Stimulated activated naive B cell treated with anti-CD40 and anti-IgM and Interleukin-4, amounts not matched to agents 10 μg/mL and 1 μg/mL and 100 μg/mL, for 72 hours (primary cell): Measurements from ENCODE around the gene PLK5.

Experiments used
- ATAC-seq, 2 donors: fragments of 150-1000 bp; cut with Tn5 transposase; replicated peaks; 2 replicates each; pipeline ENCODE4 v1.10.0; 2021; ENCODE audit warnings: moderate library complexity in 1 of 2
- DNase-seq: peaks from one replicate; pipeline ENCODE4 v3.0.0; 2021
- H3K27ac Mint-ChIP-seq: one replicate; pipeline ENCODE4 v1.8.0; 2022; ENCODE audit warnings: mild to moderate bottlenecking, mixed read lengths
- H3K27me3 Mint-ChIP-seq, 2 donors: one replicate each; pipeline ENCODE4 v1.8.0; 2022; ENCODE audit warnings: mixed read lengths in 2 of 2
- H3K36me3 Mint-ChIP-seq, 2 donors: one replicate each; pipeline ENCODE4 v1.8.0; 2022; ENCODE audit warnings: mixed read lengths in 2 of 2, mild to moderate bottlenecking in 1 of 2
- H3K4me1 Mint-ChIP-seq, 2 donors: one replicate each; pipeline ENCODE4 v1.8.0; 2022; ENCODE audit warnings: mixed read lengths in 2 of 2, mild to moderate bottlenecking in 1 of 2
- H3K4me3 Mint-ChIP-seq, 2 donors: one replicate each; pipeline ENCODE4 v1.8.0; 2022; ENCODE audit warnings: mild to moderate bottlenecking in 2 of 2, mixed read lengths in 2 of 2, moderate library complexity in 1 of 2
- H3K9me3 Mint-ChIP-seq, 2 donors: one replicate each; pipeline ENCODE4 v1.8.0; 2022; ENCODE audit warnings: mixed read lengths in 2 of 2, mild to moderate bottlenecking in 1 of 2

PLK5 gene

DNA sequence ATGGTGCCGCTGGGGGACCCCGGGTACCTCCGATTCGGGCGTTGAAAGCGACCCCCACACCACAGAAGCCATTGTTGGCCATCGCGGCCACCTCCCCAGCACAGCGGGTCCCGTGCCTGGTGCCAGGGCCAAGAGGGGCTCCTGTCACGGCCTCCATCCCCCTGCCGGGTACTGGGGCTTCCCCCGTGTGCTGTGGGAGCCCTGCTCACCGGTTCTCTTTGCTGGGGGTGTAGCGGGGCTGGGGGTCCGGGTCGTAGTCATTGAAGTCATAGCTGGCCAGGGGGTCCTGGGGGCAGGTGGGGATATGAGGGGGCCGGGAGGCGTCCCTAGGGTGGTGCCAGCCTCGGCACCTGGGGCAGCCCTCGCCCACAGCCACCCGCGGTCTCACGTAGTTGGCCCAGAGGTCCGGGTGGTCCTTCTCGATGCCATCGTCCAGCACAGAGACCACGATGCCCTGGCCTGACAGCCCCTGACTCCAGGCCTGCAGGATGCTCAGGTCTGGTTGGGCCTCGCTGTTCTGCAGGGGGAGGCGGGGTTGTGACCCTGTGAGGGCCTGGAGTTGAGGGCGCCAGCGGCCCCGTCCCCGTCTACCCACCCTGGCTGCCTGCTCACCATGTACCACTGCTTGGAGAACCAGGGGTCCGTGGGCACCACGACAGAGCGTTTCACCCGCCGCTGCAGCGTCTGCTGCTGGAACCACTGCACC lies 36.1 kb upstream of the PLK5 start:
- no peak overlapping the region for H3K27ac Mint-ChIP-seq
- DNase-seq (no peak), ATAC-seq (no peak)
- H3K36me3 Mint-ChIP-seq: no peaks in the 10 kb centered on the region
- H3K4me1 Mint-ChIP-seq: peaks cover 9 to 14% of the 10 kb centered on the region in 2 donors
- no peaks in the 10 kb centered on the region for H3K9me3 Mint-ChIP-seq
- H3K4me3 Mint-ChIP-seq: no peak overlapping the region
- peaks cover 13 to 18% of the 10 kb centered on the region in 2 donors for H3K27me3 Mint-ChIP-seq

DNA sequence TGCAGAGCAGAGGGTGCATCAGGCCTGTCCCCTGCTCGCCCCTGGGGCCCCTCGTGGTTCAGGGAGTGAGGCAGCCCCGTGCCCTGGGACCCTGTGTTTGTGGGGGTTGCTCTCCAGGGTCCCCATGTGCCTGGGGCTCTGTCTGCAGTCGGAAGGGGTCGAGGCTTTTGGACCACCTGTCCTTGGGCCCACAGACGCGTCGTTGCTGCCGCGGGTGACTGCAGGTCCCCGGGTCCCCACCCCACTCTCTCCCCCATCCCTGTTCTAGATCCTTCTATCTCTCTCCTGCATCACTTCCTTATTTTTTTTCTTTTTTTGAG lies 35.6 kb upstream of the PLK5 start:
- Mint-ChIP-seq H3K36me3 (no peaks in the 10 kb centered on the region), H3K4me3 (no peak overlapping the region), H3K4me1 (peaks cover 9 to 14% of the 10 kb centered on the region in 2 donors), H3K27me3 (peaks cover 14 to 22% of the 10 kb centered on the region in 2 donors), H3K27ac (no peak overlapping the region), H3K9me3 (no peaks in the 10 kb centered on the region)
- DNase-seq (no peak), ATAC-seq (no peak)

DNA sequence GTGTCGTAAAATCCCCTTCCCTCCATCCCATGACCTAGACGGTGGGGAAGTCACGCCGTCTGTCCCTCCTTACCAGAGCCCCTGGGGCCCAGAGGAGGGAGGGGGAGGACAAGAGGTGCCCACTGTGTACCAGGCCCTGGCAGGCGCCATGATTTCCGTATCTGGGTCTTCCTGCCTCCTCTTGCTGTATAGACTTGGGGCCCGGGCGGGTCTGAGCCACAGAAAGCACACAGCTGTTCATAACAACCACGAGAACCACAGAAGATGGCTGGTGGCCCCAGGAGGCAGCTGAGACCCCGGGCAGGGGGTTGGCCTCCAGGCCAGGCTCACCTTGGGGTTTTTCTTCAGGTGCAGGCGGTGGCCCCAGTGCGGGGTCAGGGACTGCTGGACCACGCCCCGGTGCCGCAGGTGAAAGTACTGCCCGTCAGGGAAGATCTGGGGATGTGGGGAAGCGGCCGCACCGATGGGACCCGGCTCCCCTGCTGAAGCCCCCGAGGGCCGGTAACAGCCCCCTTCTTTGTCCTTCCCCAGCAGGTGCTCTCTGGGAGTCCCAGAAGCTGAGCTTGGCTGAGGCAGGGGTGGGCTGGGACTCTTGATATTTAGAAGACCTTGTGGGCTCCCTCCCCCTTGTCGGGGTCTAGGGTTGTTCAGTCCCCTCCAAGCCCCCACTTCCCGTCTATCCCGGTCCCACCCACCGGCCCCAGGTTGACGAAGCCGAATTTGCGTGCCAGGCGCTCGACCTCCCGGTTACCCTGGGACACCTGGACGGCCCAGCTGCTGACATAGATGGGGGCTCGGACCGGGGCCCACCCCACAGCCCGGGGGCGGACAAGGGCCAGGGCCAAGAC lies 34.2 kb upstream of the PLK5 start:
- Mint-ChIP-seq H3K27ac (no peak overlapping the region), H3K4me3 (peak overlapping the region; percentile 62 to 87), H3K36me3 (no peaks in the 10 kb centered on the region), H3K27me3 (peaks cover 14 to 22% of the 10 kb centered on the region in 2 donors), H3K9me3 (no peaks in the 10 kb centered on the region), H3K4me1 (peaks cover 9 to 14% of the 10 kb centered on the region in 2 donors)
- ATAC-seq (no peak), DNase-seq (no peak)

DNA sequence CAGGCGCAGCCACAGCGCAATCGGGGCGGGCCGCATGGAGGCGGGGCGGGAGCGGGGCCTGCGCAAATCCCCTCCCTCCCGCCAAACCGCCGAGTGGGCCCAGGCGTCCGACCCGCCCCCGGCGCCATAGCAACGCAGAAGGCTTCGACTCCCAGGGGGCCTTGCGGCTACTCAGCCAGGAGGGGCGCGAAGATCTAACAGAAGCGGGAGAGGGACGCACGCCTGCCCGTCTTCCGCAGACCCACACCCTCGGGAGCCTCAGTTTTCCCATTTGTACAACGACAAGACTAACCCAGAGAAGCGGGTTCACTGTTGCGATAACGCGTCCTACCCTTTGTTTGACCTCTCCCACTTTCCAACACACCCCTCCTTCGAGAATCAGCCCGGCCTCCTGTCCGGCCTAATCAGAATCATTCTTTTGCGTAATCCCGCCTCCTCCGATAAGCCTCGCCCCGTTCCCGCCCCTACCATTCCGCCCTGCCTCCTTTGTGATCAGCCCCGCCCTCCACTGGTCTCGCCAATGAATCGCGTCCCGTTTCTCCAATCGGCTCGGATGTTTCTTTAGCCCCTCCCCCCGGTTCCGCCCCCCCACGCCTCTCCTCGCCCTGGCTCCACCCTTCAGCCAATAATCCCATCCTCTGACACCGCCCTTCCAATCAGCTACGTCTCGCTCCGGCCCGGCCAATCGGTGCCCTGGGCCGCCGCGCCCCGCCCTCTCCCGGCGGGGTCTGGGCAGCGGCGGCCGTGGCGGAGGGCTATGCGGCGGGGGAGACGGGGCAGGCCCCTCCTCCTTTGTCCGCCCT lies 33.4 kb upstream of the PLK5 start, which contains the start of gene PCSK4:
Gene PCSK4 (minus strand): TSS at position 40 of the 803 bp plus-strand sequence. CDS start 4 bp downstream, at position 36.
- ATAC-seq: peak; percentile 91 to 92
- DNase-seq: peak; percentile 96
- Mint-ChIP-seq H3K4me1 (peaks cover 9 to 14% of the 10 kb centered on the region in 2 donors), H3K4me3 (peak within 1 kb of the TSS; percentile 87 to 93), H3K27me3 (peaks cover 14 to 22% of the 10 kb centered on the region in 2 donors), H3K27ac (peak within 1 kb of the TSS; percentile 90), H3K36me3 (no peaks in the 10 kb centered on the region), H3K9me3 (no peaks in the 10 kb centered on the region)

DNA sequence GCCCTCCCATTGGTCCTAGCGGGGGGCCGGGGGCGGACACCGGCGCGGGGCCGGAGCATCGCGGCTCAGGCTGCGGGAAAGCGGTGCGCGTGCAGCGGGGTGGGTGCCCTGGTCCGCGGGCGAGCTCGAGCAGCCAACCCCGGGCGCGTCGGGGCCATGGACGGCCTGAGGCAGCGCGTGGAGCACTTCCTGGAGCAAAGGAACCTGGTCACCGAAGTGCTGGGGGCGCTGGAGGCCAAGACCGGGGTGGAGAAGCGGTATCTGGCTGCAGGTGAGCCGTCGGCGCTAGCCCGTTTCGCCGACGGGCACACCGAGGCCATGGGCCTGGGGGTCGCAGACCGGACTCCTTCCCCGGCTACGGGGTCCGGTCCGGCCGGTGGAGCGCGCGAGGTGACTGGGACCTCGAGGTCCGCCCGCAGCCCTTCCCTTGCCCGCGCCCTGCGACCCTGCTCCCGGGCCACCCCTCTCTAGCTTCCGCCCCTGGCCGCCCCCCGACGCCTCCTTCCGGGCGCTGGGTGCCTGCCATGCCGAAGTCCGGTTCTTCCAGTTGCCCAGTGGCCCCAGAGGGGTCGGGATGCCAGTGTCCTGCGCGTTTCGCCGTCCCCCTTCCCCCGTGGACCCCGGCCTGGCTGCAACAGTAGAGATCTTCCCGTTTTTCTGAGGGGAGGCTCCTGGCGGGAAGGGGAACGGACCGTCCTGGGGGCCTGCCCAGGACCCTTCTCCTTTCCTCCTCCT lies 32.6 kb upstream of the PLK5 start, which contains the start of gene REEP6:
Gene REEP6 (plus strand): TSS at position 68 of the 735 bp plus-strand sequence. CDS start 89 bp downstream, at position 157.
- no peak for ATAC-seq
- H3K36me3 Mint-ChIP-seq: no peaks in the 10 kb centered on the region
- no peak for DNase-seq
- H3K4me1 Mint-ChIP-seq: peaks cover 9 to 14% of the 10 kb centered on the region in 2 donors
- H3K4me3 Mint-ChIP-seq: peak within 1 kb of the TSS; percentile 87 to 93
- peak within 1 kb of the TSS; percentile 90 for H3K27ac Mint-ChIP-seq
- no peaks in the 10 kb centered on the region for H3K9me3 Mint-ChIP-seq
- peaks cover 14 to 27% of the 10 kb centered on the region in 2 donors for H3K27me3 Mint-ChIP-seq

DNA sequence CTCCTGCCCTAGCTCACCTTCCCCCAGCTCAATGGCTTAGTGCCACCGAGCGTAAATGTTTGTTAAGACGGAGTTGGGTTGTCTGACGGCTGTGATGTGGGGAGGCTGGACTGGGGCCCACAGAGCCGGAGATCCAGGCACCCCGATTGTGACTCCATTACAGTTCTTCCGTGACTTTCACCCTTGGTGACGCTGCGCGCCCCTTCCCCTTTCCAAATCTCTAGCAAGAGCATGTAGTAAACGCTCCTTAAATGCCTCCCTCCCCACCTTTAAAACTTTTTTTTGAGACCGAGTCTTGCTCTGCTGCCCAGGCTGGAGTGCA lies 32.1 kb upstream of the PLK5 start:
- Mint-ChIP-seq H3K27ac (no peak overlapping the region), H3K4me3 (peak overlapping the region; percentile 61 to 62), H3K4me1 (peaks cover 9 to 14% of the 10 kb centered on the region in 2 donors), H3K9me3 (no peaks in the 10 kb centered on the region), H3K27me3 (peaks cover 18 to 29% of the 10 kb centered on the region in 2 donors), H3K36me3 (no peaks in the 10 kb centered on the region)
- ATAC-seq: no peak
- DNase-seq: no peak

DNA sequence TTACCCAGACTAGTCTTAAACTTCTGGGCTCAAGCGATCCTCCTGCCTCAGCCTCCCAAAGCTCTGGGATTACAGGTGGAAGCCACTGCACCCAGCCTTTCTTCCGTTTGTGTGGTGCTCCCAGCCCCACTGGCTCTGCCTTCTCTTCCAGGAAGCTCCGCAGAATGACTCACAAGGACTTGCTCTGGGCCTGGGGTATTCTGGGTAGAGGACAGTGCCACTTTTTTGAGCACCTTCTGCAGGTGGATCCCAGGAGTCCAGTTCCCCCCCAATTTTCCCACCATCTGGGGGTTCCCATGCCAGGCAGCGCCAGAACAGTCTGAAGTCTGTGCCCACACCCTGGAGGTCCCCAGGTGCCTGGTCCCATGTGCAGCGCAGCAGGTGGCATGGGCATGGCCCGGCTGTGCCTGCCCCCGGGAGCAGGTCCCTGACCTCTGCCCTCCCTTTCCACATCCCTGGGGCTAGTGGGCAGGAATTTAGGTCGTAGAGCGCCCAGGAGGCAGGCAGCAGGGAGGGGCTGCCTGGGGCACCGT lies 31.3 kb upstream of the PLK5 start:
- Mint-ChIP-seq H3K36me3 (no peaks in the 10 kb centered on the region), H3K4me1 (peaks cover 9 to 14% of the 10 kb centered on the region in 2 donors), H3K27ac (no peak overlapping the region), H3K27me3 (peaks cover 21 to 33% of the 10 kb centered on the region in 2 donors), H3K4me3 (no peak overlapping the region), H3K9me3 (no peaks in the 10 kb centered on the region)
- no peak for DNase-seq
- no peak for ATAC-seq

DNA sequence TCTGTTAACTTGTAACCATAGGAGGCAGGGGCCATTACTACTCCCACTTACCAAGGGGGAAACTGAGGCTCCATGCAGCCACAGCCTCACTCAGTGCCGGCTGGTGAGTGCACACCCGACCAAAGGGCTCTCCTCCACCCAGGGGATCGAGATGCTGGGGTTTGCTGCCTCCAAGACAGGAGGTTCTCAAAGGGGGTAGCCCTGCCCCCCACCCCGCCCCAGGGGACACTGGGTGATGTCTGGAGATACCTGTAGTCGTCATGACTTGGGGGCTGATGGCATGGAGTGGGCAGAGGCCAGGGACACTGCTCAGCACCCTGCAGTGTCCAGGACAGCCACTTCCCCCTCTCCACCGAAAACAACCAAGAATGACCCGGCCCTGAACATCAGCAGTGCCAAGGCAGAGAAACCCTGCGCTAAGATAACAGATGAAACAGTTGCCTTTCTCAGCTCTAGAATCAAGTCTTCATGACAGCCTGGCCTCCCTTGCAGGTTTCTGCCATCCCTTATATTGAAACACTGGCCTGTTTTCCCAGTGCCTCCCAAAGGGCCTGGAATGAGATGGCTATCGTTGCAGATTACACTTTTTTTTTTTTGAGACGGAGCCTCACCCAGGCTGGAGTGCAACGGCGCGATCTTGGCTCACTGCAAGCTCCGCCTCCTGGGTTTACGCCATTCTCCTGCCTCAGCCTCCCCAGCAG lies 29.6 kb upstream of the PLK5 start:
- Mint-ChIP-seq H3K27me3 (peaks cover 18 to 30% of the 10 kb centered on the region in 2 donors), H3K4me1 (peaks cover 8% of the 10 kb centered on the region in 2 donors), H3K36me3 (no peaks in the 10 kb centered on the region), H3K27ac (no peak overlapping the region), H3K9me3 (no peaks in the 10 kb centered on the region), H3K4me3 (no peak overlapping the region)
- ATAC-seq (no peak), DNase-seq (no peak)

DNA sequence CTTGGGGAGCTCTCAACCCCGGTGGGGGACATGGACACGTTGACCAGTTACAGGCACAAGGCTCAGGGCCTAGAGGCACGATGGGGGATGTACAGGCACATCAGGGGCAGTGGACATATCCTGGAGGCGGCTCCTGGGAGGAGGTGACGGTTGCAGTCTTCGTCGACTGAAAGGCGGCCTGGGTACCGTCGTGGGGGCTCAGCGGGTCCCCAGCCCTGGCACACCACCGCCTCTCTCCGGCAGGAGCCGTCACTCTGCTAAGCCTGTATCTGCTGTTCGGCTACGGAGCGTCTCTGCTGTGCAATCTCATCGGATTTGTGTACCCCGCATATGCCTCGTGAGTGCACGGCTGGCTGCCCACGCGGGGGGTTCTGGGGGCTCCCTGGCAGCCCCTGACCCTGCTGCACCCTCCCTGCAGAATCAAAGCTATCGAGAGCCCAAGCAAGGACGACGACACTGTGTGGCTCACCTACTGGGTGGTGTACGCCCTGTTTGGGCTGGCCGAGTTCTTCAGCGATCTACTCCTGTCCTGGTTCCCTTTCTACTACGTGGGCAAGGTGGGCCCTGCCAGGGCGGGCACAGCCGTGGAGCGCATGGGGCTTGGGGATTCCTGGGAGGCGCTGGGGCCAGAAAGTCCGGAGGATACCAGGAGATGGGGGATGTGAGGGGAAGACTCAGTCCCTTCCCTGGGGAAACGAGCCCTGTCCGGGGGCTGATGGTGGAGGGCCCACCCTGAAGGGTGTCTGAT lies 28.7 kb upstream of the PLK5 start:
- Mint-ChIP-seq H3K4me1 (peaks cover 0 to 5% of the 10 kb centered on the region in 2 donors), H3K36me3 (no peaks in the 10 kb centered on the region), H3K27ac (no peak overlapping the region), H3K27me3 (peaks cover 18 to 30% of the 10 kb centered on the region in 2 donors), H3K4me3 (no peak overlapping the region), H3K9me3 (no peaks in the 10 kb centered on the region)
- ATAC-seq (no peak), DNase-seq (no peak)

DNA sequence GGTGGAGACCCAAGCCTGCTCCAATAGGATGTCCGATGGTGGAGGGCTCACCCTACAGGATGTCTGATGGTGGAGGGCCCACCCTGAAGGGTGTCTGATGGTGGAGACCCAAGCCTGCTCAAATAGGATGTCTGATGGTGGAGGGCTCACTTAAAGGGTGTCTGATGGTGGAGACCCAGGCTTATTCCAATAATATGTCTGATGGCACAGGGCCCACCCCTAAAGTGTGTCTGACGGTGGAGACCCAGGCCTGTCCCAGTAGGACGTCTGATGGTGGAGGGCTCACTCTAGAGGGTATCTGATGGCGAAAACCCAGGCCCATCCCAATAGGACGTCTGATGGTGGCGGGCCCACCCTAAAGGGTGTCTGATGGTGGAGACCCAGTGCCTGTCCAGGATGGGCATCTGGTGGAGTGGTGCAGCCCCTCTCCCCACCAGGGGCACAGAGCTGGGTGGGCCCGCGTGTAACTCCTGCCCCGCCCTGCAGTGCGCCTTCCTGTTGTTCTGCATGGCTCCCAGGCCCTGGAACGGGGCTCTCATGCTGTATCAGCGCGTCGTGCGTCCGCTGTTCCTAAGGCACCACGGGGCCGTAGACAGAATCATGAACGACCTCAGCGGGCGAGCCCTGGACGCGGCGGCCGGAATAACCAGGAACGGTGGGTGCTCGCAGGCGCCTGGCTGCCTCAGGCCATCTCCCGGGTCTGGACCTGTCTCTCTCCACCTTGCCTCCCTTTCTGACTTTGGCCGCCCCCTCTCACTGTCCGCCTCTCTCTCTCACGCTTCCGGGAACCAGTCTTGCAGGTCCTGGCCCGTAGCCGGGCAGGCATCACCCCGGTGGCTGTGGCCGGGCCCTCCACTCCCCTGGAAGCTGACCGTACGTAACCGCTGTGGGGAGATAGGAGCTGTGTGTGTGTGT lies 27.8 kb upstream of the PLK5 start:
- DNase-seq: no peak
- Mint-ChIP-seq H3K4me3 (no peak overlapping the region), H3K4me1 (peaks cover 0 to 2% of the 10 kb centered on the region in 2 donors), H3K27ac (no peak overlapping the region), H3K27me3 (peaks cover 21 to 30% of the 10 kb centered on the region in 2 donors), H3K9me3 (no peaks in the 10 kb centered on the region), H3K36me3 (no peaks in the 10 kb centered on the region)
- ATAC-seq: no peak

DNA sequence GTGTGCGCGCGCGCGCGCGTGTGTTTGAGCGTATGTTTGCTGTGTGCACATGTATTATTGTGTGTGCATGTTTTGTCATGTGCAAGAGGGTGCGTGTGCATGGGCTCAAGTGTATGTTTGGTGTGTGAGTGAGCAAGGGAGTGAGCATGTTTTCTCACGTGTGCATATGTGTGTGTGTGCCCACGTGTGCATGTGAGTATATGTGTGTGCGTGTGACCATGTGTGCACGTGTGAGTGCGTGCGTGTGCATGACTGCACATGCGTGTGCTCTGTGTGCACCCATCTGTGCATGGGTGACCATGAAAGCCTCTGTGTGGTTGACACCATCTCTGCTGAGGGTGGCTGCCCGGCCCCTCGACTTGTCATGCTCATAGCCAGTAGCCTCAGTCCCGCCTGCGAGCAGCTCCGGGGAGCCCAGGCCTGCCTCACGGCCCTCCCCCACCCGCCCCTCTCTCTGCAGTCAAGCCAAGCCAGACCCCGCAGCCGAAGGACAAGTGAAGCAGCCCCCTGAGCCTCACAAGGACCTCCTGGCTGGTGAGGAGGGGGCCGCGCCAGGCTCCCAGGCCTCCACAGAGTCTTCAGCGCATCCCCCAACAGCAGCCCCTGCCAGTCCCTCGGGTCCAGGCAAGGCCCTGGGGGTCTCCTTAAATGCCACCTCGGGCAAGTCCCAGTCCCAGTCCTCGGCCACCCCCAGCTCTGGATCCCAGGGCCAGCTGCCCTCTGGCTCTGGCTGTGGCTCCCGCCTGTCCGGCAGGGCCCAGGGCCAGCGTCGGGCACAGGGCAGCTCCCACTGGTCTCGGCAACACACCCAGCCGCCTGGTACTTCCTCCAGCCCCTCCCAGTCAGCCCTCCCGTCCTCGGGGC lies 26.9 kb upstream of the PLK5 start:
- DNase-seq (no peak), ATAC-seq (no peak)
- H3K4me3 Mint-ChIP-seq: no peak overlapping the region
- H3K27ac Mint-ChIP-seq: no peak overlapping the region
- no peaks in the 10 kb centered on the region for H3K9me3 Mint-ChIP-seq
- H3K36me3 Mint-ChIP-seq: no peaks in the 10 kb centered on the region
- H3K4me1 Mint-ChIP-seq: no peaks in the 10 kb centered on the region
- peaks cover 20 to 25% of the 10 kb centered on the region in 2 donors for H3K27me3 Mint-ChIP-seq
